MM.1S (cell line): ENCODE measurements around the gene TFAP2A.
A peak's percentile ranks its signal among the peaks of the same experiment; 100 is the strongest.

Experiments
- DNase-seq: peaks from one replicate; pipeline ENCODE4 v3.0.0-alpha.2; 2015
- H2AFZ ChIP-seq: fragments of 300-600 bp; sonication (generic); 2 replicates; pipeline ENCODE4 v1.6.0; 2016; ENCODE audit warnings: antibody characterized with exemption, low read length
- H3F3A ChIP-seq: fragments of 300-600 bp; sonication (generic); 2 replicates; pipeline ENCODE4 v1.6.1; 2016; ENCODE audit warnings: mild to moderate bottlenecking, antibody characterized with exemption, low read length, moderate library complexity, mixed read lengths; ENCODE audit not compliant: insufficient read depth
- H3K27ac ChIP-seq: fragments of 300-600 bp; sonication (generic); 2 replicates; pipeline ENCODE4 v1.5.1; 2016; ENCODE audit warnings: mild to moderate bottlenecking, low read length
- H3K27me3 ChIP-seq: fragments of 300-600 bp; sonication (generic); replicated peaks from 2 replicates; pipeline ENCODE4 v1.6.0; 2016; ENCODE audit warnings: low read length; ENCODE audit not compliant: insufficient read depth
- H3K36me3 ChIP-seq: fragments of 300-600 bp; sonication (generic); replicated peaks from 2 replicates; pipeline ENCODE4 v1.6.1; 2016; ENCODE audit warnings: mild to moderate bottlenecking, low read length, mixed read lengths; ENCODE audit not compliant: insufficient read depth
- H3K4me1 ChIP-seq: fragments of 300-600 bp; sonication (generic); 2 replicates; pipeline ENCODE4 v1.6.1; 2016; ENCODE audit warnings: low read length, mixed read lengths
- H3K4me2 ChIP-seq: fragments of 300-600 bp; sonication (generic); 2 replicates; pipeline ENCODE4 v1.6.0; 2016; ENCODE audit warnings: low read depth, low read length
- H3K4me3 ChIP-seq: fragments of 300-600 bp; sonication (generic); 2 replicates; pipeline ENCODE4 v1.5.1; 2016; ENCODE audit warnings: low read length, mixed read lengths
- H3K79me2 ChIP-seq: fragments of 300-600 bp; sonication (generic); 2 replicates; pipeline ENCODE4 v1.6.1; 2016; ENCODE audit warnings: mixed run types, low read length, mixed read lengths
- H3K9ac ChIP-seq: fragments of 300-600 bp; sonication (generic); 2 replicates; pipeline ENCODE4 v1.6.1; 2016; ENCODE audit warnings: low read length, mixed read lengths
- H3K9me2 ChIP-seq: fragments of 300-600 bp; sonication (generic); replicated peaks from 2 replicates; pipeline ENCODE4 v1.6.1; 2016; ENCODE audit warnings: mild to moderate bottlenecking, low read length, mixed read lengths; ENCODE audit not compliant: insufficient read depth
- H3K9me3 ChIP-seq: fragments of 300-600 bp; sonication (generic); replicated peaks from 2 replicates; pipeline ENCODE4 v1.6.1; 2016; ENCODE audit warnings: mild to moderate bottlenecking, low read length, mixed read lengths; ENCODE audit not compliant: insufficient read depth
- H4K20me1 ChIP-seq: fragments of 300-600 bp; sonication (generic); 2 replicates; pipeline ENCODE4 v1.6.1; 2016; ENCODE audit warnings: mild to moderate bottlenecking, low read length, moderate library complexity, mixed read lengths; ENCODE audit not compliant: insufficient read depth
- EZH2 ChIP-seq: fragments of 300-600 bp; sonication (generic); optimal IDR thresholded peaks from 2 replicates; pipeline ENCODE3; 2017; ENCODE audit warnings: low read depth, mild to moderate bottlenecking, antibody characterized with exemption, low read length, mixed read lengths
- EZH2phosphoT487 ChIP-seq: fragments of 300-600 bp; sonication (generic); IDR thresholded peaks from 2 replicates; pipeline ENCODE4 v1.6.1; 2018; ENCODE audit warnings: antibody characterized with exemption, low read length
- TF ChIP-seq, protein P1 (sequence below): fragments of 300-600 bp; sonication (generic); IDR thresholded peaks from 2 replicates; pipeline ENCODE4 v1.5.1; 2016; ENCODE audit warnings: antibody characterized with exemption, low read length, mixed read lengths

TFAP2A gene

GRCh38 chr6:10424040-10424439, 9.2 kb upstream of the TFAP2A start:
- H3K4me3 ChIP-seq: no peak overlapping the region
- H3K9me2 ChIP-seq: no peaks in the 10 kb centered on the region
- no peak for TF ChIP-seq EZH2phosphoT487
- TF ChIP-seq, protein P1, sequence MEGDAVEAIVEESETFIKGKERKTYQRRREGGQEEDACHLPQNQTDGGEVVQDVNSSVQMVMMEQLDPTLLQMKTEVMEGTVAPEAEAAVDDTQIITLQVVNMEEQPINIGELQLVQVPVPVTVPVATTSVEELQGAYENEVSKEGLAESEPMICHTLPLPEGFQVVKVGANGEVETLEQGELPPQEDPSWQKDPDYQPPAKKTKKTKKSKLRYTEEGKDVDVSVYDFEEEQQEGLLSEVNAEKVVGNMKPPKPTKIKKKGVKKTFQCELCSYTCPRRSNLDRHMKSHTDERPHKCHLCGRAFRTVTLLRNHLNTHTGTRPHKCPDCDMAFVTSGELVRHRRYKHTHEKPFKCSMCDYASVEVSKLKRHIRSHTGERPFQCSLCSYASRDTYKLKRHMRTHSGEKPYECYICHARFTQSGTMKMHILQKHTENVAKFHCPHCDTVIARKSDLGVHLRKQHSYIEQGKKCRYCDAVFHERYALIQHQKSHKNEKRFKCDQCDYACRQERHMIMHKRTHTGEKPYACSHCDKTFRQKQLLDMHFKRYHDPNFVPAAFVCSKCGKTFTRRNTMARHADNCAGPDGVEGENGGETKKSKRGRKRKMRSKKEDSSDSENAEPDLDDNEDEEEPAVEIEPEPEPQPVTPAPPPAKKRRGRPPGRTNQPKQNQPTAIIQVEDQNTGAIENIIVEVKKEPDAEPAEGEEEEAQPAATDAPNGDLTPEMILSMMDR: peak; percentile 17
- H2AFZ ChIP-seq: no peak overlapping the region
- H3K9me3 ChIP-seq: no peaks in the 10 kb centered on the region
- no peaks in the 10 kb centered on the region for H3K79me2 ChIP-seq
- peaks cover 18% of the 10 kb centered on the region; the same call in 1 of the 2 replicates for H3K27me3 ChIP-seq
- H3K4me2 ChIP-seq: no peak overlapping the region
- no peaks in the 10 kb centered on the region for H3K36me3 ChIP-seq
- H3F3A ChIP-seq: peaks cover 7% of the 10 kb centered on the region; the same call in 1 of the 2 replicates
- DNase-seq: no peak
- no peaks in the 10 kb centered on the region for H4K20me1 ChIP-seq
- no peak overlapping the region for H3K27ac ChIP-seq
- no peak overlapping the region for H3K9ac ChIP-seq
- peaks cover 10% of the 10 kb centered on the region for H3K4me1 ChIP-seq

- no peak overlapping the region for H3K27ac ChIP-seq
- H3K4me2 ChIP-seq: no peak overlapping the region
- TF ChIP-seq, protein P1: no peak
- TF ChIP-seq EZH2: no peak
- H3K9ac ChIP-seq: no peak overlapping the region
- DNase-seq: no peak
- H3K9me3 ChIP-seq: no peaks in the 10 kb centered on the region
- peaks cover 18% of the 10 kb centered on the region; the same call in 1 of the 2 replicates for H3K27me3 ChIP-seq
- H3K4me1 ChIP-seq: peaks cover 10% of the 10 kb centered on the region
- H3K9me2 ChIP-seq: no peaks in the 10 kb centered on the region
- H3F3A ChIP-seq: peaks cover 7% of the 10 kb centered on the region; the same call in 1 of the 2 replicates
- no peaks in the 10 kb centered on the region for H3K79me2 ChIP-seq
- H2AFZ ChIP-seq: no peak overlapping the region
- H3K4me3 ChIP-seq: no peak overlapping the region
- no peaks in the 10 kb centered on the region for H3K36me3 ChIP-seq
- no peaks in the 10 kb centered on the region for H4K20me1 ChIP-seq
Measured at GRCh38 chr6:10422737-10423034, 7.8 kb upstream of the TFAP2A start.

GRCh38 chr6:10421921-10422736, 7.3 kb upstream of the TFAP2A start:
- Histone ChIP-seq H3K9me3 (no peaks in the 10 kb centered on the region), H3K9me2 (no peaks in the 10 kb centered on the region), H3K9ac (no peak overlapping the region), H3K4me1 (peaks cover 6% of the 10 kb centered on the region), H3K36me3 (no peaks in the 10 kb centered on the region), H3K79me2 (no peaks in the 10 kb centered on the region), H3K27me3 (peaks cover 18% of the 10 kb centered on the region; the same call in 1 of the 2 replicates), H4K20me1 (no peaks in the 10 kb centered on the region), H3F3A (peaks cover 7% of the 10 kb centered on the region; the same call in 1 of the 2 replicates), H2AFZ (no peak overlapping the region), H3K4me2 (no peak overlapping the region), H3K27ac (no peak overlapping the region), H3K4me3 (no peak overlapping the region)
- DNase-seq: no peak
- TF ChIP-seq, protein P1: no peak
- no peak for TF ChIP-seq EZH2phosphoT487
- no peak for TF ChIP-seq EZH2
